ENCODE measurements around the gene PTH1R. TPM values are rescaled to one million over a fixed set of nuclear protein-coding genes. Genes with fewer than 3 reads are reported as not detected.

Gene PTH1R
- total RNA-seq, 1 experiment from 2014 or later, result 1.0 TPM

DNA sequence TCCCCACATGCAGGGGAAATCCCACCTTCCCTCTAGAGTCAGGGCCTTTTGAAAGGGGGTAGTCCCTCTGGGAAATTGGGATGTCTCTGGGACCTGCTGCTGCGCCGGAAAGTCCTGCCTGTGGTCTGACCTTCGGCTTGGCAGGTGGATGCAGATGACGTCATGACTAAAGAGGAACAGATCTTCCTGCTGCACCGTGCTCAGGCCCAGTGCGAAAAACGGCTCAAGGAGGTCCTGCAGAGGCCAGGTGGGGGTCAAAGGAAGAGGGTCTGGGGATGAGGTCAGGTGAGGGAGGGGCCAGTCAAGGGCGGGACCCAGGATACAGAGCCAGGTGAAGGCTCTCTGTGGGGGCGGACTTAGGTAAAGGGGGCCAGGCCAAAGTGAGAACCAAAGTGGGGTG, 16.2 kb downstream of the PTH1R start:
- Mint-ChIP-seq H3K4me3 (peak overlapping the region in 1 of 2 experiments; percentile 13; a peak in 2 of 5 replicates), H3K27ac (no peak overlapping the region), H3K27me3 (ENCODE audit: low read depth) (peaks cover 77% of the 10 kb centered on the region), H3K36me3 (ENCODE audit: insufficient read depth in 1 of 3, low read depth in 3 of 3) (no peaks in the 10 kb centered on the region), H3K9me3 (no peaks in the 10 kb centered on the region; a peak in 1 of 5 replicates), H3K4me1 (peaks cover 10 to 13% of the 10 kb centered on the region in 2 experiments)
- no peak overlapping the region for H3T11ph ChIP-seq (ENCODE audit: low read length)
- DNase-seq, result no peak
- peaks cover 8% of the 10 kb centered on the region for H3K23me2 ChIP-seq (ENCODE audit: insufficient read length, low read depth, low read length, poor library complexity, severe bottlenecking)
- WGBS (ENCODE audit: extremely low coverage, insufficient read length, low lambda C conversion rate), result no CpG with 5 or more reads among the region's 9 CpGs
- H2BK15ac ChIP-seq (ENCODE audit: low read depth, low read length), result no peak overlapping the region
- no peak overlapping the region for H3K27ac ChIP-seq (ENCODE audit: insufficient read length, low read depth, low read length)
- H3K27me3 ChIP-seq (ENCODE audit: insufficient read depth, low read length), result peaks cover 24% of the 10 kb centered on the region; the same call in 1 of the 2 replicates
- H4K91ac ChIP-seq (ENCODE audit: insufficient read length, low read depth, low read length), result no peak overlapping the region
- H4K20me1 ChIP-seq (ENCODE audit: control insufficient read depth, insufficient read depth, insufficient read length), result no peaks in the 10 kb centered on the region
- no peak overlapping the region for H3K23ac ChIP-seq (ENCODE audit: insufficient read length, low read depth, low read length)
- TF ChIP-seq, protein P1, sequence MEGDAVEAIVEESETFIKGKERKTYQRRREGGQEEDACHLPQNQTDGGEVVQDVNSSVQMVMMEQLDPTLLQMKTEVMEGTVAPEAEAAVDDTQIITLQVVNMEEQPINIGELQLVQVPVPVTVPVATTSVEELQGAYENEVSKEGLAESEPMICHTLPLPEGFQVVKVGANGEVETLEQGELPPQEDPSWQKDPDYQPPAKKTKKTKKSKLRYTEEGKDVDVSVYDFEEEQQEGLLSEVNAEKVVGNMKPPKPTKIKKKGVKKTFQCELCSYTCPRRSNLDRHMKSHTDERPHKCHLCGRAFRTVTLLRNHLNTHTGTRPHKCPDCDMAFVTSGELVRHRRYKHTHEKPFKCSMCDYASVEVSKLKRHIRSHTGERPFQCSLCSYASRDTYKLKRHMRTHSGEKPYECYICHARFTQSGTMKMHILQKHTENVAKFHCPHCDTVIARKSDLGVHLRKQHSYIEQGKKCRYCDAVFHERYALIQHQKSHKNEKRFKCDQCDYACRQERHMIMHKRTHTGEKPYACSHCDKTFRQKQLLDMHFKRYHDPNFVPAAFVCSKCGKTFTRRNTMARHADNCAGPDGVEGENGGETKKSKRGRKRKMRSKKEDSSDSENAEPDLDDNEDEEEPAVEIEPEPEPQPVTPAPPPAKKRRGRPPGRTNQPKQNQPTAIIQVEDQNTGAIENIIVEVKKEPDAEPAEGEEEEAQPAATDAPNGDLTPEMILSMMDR (conservative IDR thresholded peaks at IDR 0.05), result no peak
- no peak overlapping the region for H3K18ac ChIP-seq (ENCODE audit: insufficient read length, low read depth, low read length)
- H3K9ac ChIP-seq (ENCODE audit: extremely low read depth, insufficient read length, low read length), result no peak overlapping the region
- H3K4me1 ChIP-seq (ENCODE audit: insufficient read depth, low read length), result no peaks in the 10 kb centered on the region; the same call in 1 of the 2 replicates
- no peak overlapping the region for H2AK5ac ChIP-seq (ENCODE audit: insufficient read length, low read length)
- H3K79me1 ChIP-seq (ENCODE audit: insufficient read depth, low read depth, low read length, poor library complexity, severe bottlenecking), result no peaks in the 10 kb centered on the region
- H3K79me2 ChIP-seq (ENCODE audit: insufficient read depth, low read length), result no peaks in the 10 kb centered on the region
- H2BK5ac ChIP-seq (ENCODE audit: insufficient read length, low read length), result no peak overlapping the region
- no peak overlapping the region for H2AFZ ChIP-seq (ENCODE audit: low read length)
- no peak overlapping the region for H3K4ac ChIP-seq (ENCODE audit: low read depth, low read length)
- H4K8ac ChIP-seq (replicated peaks; ENCODE audit: insufficient read length, low read depth, low read length), result no peak overlapping the region
- H3K14ac ChIP-seq (ENCODE audit: insufficient read depth, low read length), result no peak overlapping the region
- no peak overlapping the region for H2BK120ac ChIP-seq (ENCODE audit: low read depth, low read length, poor library complexity, severe bottlenecking)
- no peaks in the 10 kb centered on the region for H3K9me3 ChIP-seq (ENCODE audit: control insufficient read depth, low read depth, low read length)
- H2BK20ac ChIP-seq (ENCODE audit: low read depth, low read length, poor library complexity, severe bottlenecking), result no peak overlapping the region
- no peak overlapping the region for H4K5ac ChIP-seq (ENCODE audit: insufficient read length, low read depth, low read length)
- H3K56ac ChIP-seq (ENCODE audit: insufficient read length, low read depth, low read length), result no peak overlapping the region
- H2BK12ac ChIP-seq (ENCODE audit: insufficient read length, low read depth, low read length), result no peak overlapping the region
- no peak overlapping the region for H3K4me2 ChIP-seq (ENCODE audit: insufficient read depth, insufficient read length, low read length)

Data from H9 (cell line).